Upper lobe of left lung (tissue), 6 donors: ENCODE results near the gene CS. TPM values are rescaled to one million over a fixed set of nuclear protein-coding genes. Genes with fewer than 3 reads are reported as not detected.

Experiments
- ATAC-seq, 2 donors: fragments of 200-7000 bp; cut with Tn5 transposase; one replicate each; pipeline ENCODE4 v1.9.1; 2022; ENCODE audit warnings: mild to moderate bottlenecking in 2 of 2, moderate library complexity in 2 of 2; ENCODE audit not compliant: low FRiP score in 2 of 2
- DNase-seq, 2 donors: peaks; one replicate each; pipeline ENCODE4 v3.0.0-alpha.2; 2019 to 2020
- H3K27ac ChIP-seq, 4 donors: fragments of 200-600 bp; sonication (generic); one replicate each; pipeline ENCODE4 v1.5.1; 2016 to 2019
- H3K27me3 ChIP-seq, 4 donors: fragments of 200-600 bp; sonication (generic); one replicate each; pipeline ENCODE4 v1.5.1; 2017 to 2019
- H3K36me3 ChIP-seq, 4 donors: fragments of 200-600 bp; sonication (generic); one replicate each; pipeline ENCODE4 v1.5.1; 2016 to 2019
- H3K4me1 ChIP-seq, 4 donors: fragments of 200-600 bp; sonication (generic); one replicate each; pipeline ENCODE4 v1.5.1; 2018 to 2019
- H3K4me3 ChIP-seq, 4 donors: fragments of 200-600 bp; sonication (generic); one replicate each; pipeline ENCODE4 v1.5.1; 2017 to 2019; ENCODE audit warnings: mild to moderate bottlenecking in 2 of 4, moderate library complexity in 1 of 4
- H3K9me3 ChIP-seq, 4 donors: fragments of 200-600 bp; sonication (generic); one replicate each; pipeline ENCODE4 v1.5.1; 2018 to 2019
- EP300 ChIP-seq, 4 donors: sonication (generic); formaldehyde crosslinking; IDR thresholded peaks; one replicate each; pipeline ENCODE4 v1.5.1; 2017; ENCODE audit warnings: antibody characterized with exemption in 4 of 4, control low read depth in 2 of 4
- POLR2A ChIP-seq, 4 donors: fragments of 450-650 bp; IDR thresholded peaks; one replicate each; pipeline ENCODE4 v1.5.1; 2016 to 2017; ENCODE audit warnings: antibody characterized with exemption in 4 of 4, mild to moderate bottlenecking in 2 of 4
- POLR2AphosphoS5 ChIP-seq, 2 donors: sonication (generic); formaldehyde crosslinking; IDR thresholded peaks; one replicate each; pipeline ENCODE4 v1.5.1; 2017; ENCODE audit warnings: antibody characterized with exemption in 2 of 2
- WGBS, 2 donors: methylation state at CpG; one replicate each; pipeline ENCODE4 v1.1.5; 2017 to 2018; 5-methylcytosine and 5-hydroxymethylcytosine counted together
- total RNA-seq, 6 donors: library from RNA; depleted of rRNA in 4 of 6; stranded (reverse); fragments of >200 nt in 4 of 6; gene quantifications; one replicate each; pipeline versions ENCODE4 v1.1.0 to v1.2.1, GENCODE V29; 2016 to 2021
- TF ChIP-seq, protein P1 (sequence below), 6 experiments: fragments of 450-650 bp in 4 of 6; fragments of 200-600 bp in 2 of 6; sonication (generic) in 2 of 6; IDR thresholded peaks; one replicate each; pipeline ENCODE4 v1.5.1; 2016 to 2019; ENCODE audit warnings: antibody characterized with exemption in 6 of 6
- donor health status: DM: no; HTN: no; CAD: no; lungs with moderate emphysema.
- donor health status: DM: no; HTN: yes; CAD: no; lungs with severe emphysema.

CS gene
- total RNA-seq, 6 donors from 2014 or later = 99.9 to 201 (median 151) TPM

DNA sequence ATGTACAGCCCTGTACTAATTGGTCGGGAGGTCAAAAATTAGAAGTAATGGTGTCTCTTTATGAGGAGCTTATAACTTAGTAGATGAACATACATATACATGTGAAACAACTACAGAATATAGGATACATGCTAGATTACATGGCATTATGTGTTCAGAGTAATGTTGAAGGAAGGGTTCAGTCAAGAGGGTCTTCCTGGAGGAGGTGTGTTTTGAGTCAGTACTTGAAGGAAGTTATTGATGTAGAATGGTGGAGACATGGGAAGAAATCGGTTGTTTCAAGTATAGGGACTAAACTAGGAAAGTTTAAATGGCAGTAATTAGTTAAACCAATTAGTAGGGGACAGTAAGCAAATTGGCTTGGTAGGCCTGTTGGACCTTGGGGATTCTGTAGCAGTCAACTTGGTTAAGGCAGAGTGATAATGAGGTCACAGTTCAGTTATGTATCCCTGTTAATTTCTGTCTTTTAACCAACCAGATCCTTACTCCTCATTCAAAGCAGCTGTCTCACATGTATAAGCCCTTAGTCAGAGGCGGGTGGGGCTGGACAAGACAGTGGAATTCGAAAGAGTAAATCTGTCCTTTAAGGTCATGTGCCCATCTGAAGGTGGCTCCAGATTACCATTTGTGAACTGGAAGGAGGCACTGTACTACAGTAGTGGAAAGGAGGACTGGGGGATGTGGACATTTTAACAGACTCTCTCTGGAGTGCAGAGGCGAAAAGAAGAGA, 38.5 kb downstream of the CS start:
- WGBS, 2 donors = 82 to 90% methylated on average over 5 of the region's 5 CpGs
- H3K27ac ChIP-seq = no peak overlapping the region
- TF ChIP-seq POLR2A (IDR thresholded peaks at IDR 0.05) (no peak), POLR2AphosphoS5 (IDR thresholded peaks at IDR 0.05) (no peak), EP300 (IDR thresholded peaks at IDR 0.05) (no peak)
- TF ChIP-seq, protein P1, sequence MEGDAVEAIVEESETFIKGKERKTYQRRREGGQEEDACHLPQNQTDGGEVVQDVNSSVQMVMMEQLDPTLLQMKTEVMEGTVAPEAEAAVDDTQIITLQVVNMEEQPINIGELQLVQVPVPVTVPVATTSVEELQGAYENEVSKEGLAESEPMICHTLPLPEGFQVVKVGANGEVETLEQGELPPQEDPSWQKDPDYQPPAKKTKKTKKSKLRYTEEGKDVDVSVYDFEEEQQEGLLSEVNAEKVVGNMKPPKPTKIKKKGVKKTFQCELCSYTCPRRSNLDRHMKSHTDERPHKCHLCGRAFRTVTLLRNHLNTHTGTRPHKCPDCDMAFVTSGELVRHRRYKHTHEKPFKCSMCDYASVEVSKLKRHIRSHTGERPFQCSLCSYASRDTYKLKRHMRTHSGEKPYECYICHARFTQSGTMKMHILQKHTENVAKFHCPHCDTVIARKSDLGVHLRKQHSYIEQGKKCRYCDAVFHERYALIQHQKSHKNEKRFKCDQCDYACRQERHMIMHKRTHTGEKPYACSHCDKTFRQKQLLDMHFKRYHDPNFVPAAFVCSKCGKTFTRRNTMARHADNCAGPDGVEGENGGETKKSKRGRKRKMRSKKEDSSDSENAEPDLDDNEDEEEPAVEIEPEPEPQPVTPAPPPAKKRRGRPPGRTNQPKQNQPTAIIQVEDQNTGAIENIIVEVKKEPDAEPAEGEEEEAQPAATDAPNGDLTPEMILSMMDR (IDR thresholded peaks at IDR 0.05) = no peak
- DNase-seq (no peak), ATAC-seq (peak in 1 of 2 donors; percentile 14)
- peaks cover 0 to under 1% (median 0%) of the 10 kb centered on the region in 4 donors for H3K36me3 ChIP-seq
- no peaks in the 10 kb centered on the region for H3K27me3 ChIP-seq
- H3K9me3 ChIP-seq = no peaks in the 10 kb centered on the region
- H3K4me1 ChIP-seq = peaks cover 22 to 30% (median 25%) of the 10 kb centered on the region in 4 donors
- H3K4me3 ChIP-seq = no peak overlapping the region

DNA sequence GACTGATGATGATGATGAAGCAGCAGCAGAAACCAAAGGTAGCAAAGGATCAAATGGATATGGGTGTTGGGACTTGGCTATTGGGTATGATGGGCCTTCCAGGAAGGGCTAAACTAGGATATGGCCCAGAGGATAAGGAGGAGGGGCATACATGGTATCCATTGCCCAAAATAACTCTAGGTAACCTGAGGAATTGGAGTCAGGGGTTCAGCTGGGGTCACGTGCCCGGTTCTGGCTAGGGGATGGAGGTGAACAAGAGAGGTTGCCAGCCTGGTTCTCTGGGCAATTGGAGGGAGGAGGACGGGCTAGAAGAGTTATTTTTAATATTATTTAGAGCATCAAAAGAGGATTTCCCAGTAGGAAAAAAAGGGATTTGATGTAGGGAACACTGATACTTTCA, 39.2 kb downstream of the CS start:
- Histone ChIP-seq H3K4me3 (no peak overlapping the region), H3K27ac (no peak overlapping the region), H3K4me1 (peaks cover 21 to 31% (median 27%) of the 10 kb centered on the region in 4 donors), H3K27me3 (no peaks in the 10 kb centered on the region), H3K36me3 (peaks cover 0 to 8% (median 2%) of the 10 kb centered on the region in 4 donors), H3K9me3 (no peaks in the 10 kb centered on the region)
- no peak for TF ChIP-seq EP300 (IDR thresholded peaks at IDR 0.05)
- TF ChIP-seq POLR2AphosphoS5 (IDR thresholded peaks at IDR 0.05) = no peak
- TF ChIP-seq, protein P1 (IDR thresholded peaks at IDR 0.05) = no peak
- no peak for TF ChIP-seq POLR2A (IDR thresholded peaks at IDR 0.05)
- no peak for DNase-seq
- WGBS, 2 donors = 91 to 97% methylated on average over 3 of the region's 3 CpGs
- ATAC-seq = no peak

DNA sequence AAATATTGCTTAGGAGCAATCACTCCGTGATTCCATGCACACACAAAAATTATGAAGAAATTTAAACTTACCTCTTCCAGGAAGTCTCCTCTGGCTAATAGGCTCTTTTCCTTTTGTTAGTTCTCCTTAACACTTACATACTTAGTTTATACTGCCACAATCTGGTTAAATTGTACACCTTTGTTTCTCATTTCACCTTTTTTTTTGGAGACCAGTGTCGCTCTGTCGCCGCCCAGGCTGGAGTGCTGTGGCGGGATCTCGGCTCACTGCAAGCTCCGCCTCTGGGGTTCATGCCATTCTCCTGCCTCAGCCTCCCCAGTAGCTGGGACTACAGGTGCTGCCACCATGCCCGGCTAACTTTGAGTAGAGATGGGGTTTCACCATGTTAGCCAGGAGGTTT, 39.8 kb downstream of the CS start:
- 90 to 94% methylated on average over 8 of the region's 8 CpGs for WGBS, 2 donors
- Histone ChIP-seq H3K27ac (no peak overlapping the region), H3K4me3 (no peak overlapping the region), H3K36me3 (peaks cover 0 to 11% (median 7%) of the 10 kb centered on the region in 4 donors), H3K27me3 (no peaks in the 10 kb centered on the region), H3K4me1 (peaks cover 21 to 32% (median 30%) of the 10 kb centered on the region in 4 donors), H3K9me3 (no peaks in the 10 kb centered on the region)
- ATAC-seq = no peak
- TF ChIP-seq POLR2AphosphoS5 (IDR thresholded peaks at IDR 0.05) (no peak), EP300 (IDR thresholded peaks at IDR 0.05) (no peak), POLR2A (IDR thresholded peaks at IDR 0.05) (no peak)
- TF ChIP-seq, protein P1 (IDR thresholded peaks at IDR 0.05) = no peak
- DNase-seq = no peak

DNA sequence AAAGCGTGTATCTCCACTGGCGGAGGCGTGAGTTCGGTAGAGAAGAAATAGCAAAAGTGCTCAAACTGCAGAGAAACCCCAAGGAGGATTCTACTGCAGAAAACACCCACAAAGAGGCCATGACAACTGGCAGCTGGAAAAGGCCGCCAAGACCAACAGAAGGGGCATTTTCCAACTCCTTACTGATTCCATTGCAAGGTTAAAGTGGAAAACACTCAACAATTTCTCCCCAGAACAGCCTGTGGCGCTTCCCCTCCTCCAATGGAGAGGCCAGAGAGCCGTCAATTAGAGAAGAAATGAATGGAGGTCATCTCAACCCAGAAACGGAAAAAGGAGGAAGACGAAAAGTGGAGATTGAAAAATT, 41.3 kb downstream of the CS start:
- no peak for DNase-seq
- Histone ChIP-seq H3K36me3 (peaks cover 3 to 22% (median 20%) of the 10 kb centered on the region in 4 donors), H3K9me3 (no peaks in the 10 kb centered on the region), H3K27ac (peak overlapping the region; percentile 80 to 92 (median 86)), H3K4me3 (peak overlapping the region; percentile 36 to 93 (median 86)), H3K27me3 (no peaks in the 10 kb centered on the region), H3K4me1 (peaks cover 21 to 32% (median 32%) of the 10 kb centered on the region in 4 donors)
- TF ChIP-seq EP300 (IDR thresholded peaks at IDR 0.05) (no peak), POLR2AphosphoS5 (IDR thresholded peaks at IDR 0.05) (no peak), POLR2A (IDR thresholded peaks at IDR 0.05) (no peak)
- TF ChIP-seq, protein P1 (IDR thresholded peaks at IDR 0.05) = no peak
- 10 to 12% methylated on average over 9 of the region's 9 CpGs for WGBS, 2 donors
- ATAC-seq = no peak
